Measurements from ENCODE around the gene DIPK1A. TPM values are rescaled to one million over a fixed set of nuclear protein-coding genes. Genes with fewer than 3 reads are reported as not detected.
"Not testable (repeated sequence)": the region's sequence is repeated elsewhere in the genome, so short reads cannot be mapped to it uniquely, and the experiment has no call there.

Gene DIPK1A
- total RNA-seq, 1 experiment from 2014 or later, result 1.0 TPM

GRCh38 chr1:92980732-92981647 lies 19.7 kb upstream of the DIPK1A start:
- ATAC-seq, result no peak
- no peaks in the 10 kb centered on the region for H3F3A ChIP-seq (ENCODE audit: low read length, unreplicated experiment)
- ChIA-PET POLR2A (ENCODE audit: unreplicated experiment) (no interaction called here), CTCF (interaction anchor here (0.6 kb wide), 1 partner anchor 244 kb away, joined by 3 read pairs; no protein-coding TSS in a partner anchor)
- no peak overlapping the region for H3K9ac ChIP-seq (ENCODE audit: low read length)
- BruUV-seq (replicated peaks), result no TSS peak
- H3K9me2 ChIP-seq (replicated peaks; ENCODE audit: low read length), result no peaks in the 10 kb centered on the region
- H3K36me3 ChIP-seq (ENCODE audit: low read depth, low read length), result no peaks in the 10 kb centered on the region
- H2AFZ ChIP-seq (ENCODE audit: low read length), result no peak overlapping the region
- H3K9me3 ChIP-seq (ENCODE audit: low read length), result no peaks in the 10 kb centered on the region
- no peak overlapping the region for H3K27ac ChIP-seq (ENCODE audit: low read length)
- TF ChIP-seq, protein P1, sequence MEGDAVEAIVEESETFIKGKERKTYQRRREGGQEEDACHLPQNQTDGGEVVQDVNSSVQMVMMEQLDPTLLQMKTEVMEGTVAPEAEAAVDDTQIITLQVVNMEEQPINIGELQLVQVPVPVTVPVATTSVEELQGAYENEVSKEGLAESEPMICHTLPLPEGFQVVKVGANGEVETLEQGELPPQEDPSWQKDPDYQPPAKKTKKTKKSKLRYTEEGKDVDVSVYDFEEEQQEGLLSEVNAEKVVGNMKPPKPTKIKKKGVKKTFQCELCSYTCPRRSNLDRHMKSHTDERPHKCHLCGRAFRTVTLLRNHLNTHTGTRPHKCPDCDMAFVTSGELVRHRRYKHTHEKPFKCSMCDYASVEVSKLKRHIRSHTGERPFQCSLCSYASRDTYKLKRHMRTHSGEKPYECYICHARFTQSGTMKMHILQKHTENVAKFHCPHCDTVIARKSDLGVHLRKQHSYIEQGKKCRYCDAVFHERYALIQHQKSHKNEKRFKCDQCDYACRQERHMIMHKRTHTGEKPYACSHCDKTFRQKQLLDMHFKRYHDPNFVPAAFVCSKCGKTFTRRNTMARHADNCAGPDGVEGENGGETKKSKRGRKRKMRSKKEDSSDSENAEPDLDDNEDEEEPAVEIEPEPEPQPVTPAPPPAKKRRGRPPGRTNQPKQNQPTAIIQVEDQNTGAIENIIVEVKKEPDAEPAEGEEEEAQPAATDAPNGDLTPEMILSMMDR (conservative IDR thresholded peaks at IDR 0.05; ENCODE audit: low read depth, low read length), result no peak
- TF ChIP-seq EZH2 (IDR thresholded peaks at IDR 0.05; ENCODE audit: low read length, unreplicated experiment) (no peak), EZH2phosphoT487 (IDR thresholded peaks at IDR 0.05; ENCODE audit: borderline replicate concordance, low read length) (no peak)
- H3K4me1 ChIP-seq (ENCODE audit: insufficient read depth, low read length), result no peaks in the 10 kb centered on the region
- intact Hi-C loops (cut with micrococcal nuclease), result no loop called here
- no peaks in the 10 kb centered on the region for H3K79me2 ChIP-seq (ENCODE audit: low read length)
- H4K20me1 ChIP-seq (ENCODE audit: low read length), result no peaks in the 10 kb centered on the region
- H3K4me3 ChIP-seq (ENCODE audit: low read length), result no peak overlapping the region
- H3K27me3 ChIP-seq (ENCODE audit: low read length), result no peaks in the 10 kb centered on the region
- no peak overlapping the region for H3K4me2 ChIP-seq (ENCODE audit: low read length)
- no peak for DNase-seq

GRCh38 chr1:92975551-92976232 lies 14.4 kb upstream of the DIPK1A start:
- Histone ChIP-seq H3K4me2 (ENCODE audit: low read length) (no peak overlapping the region), H3K79me2 (ENCODE audit: low read length) (no peaks in the 10 kb centered on the region), H3K9ac (ENCODE audit: low read length) (no peak overlapping the region), H3K36me3 (ENCODE audit: low read depth, low read length) (no peaks in the 10 kb centered on the region), H3K9me3 (ENCODE audit: low read length) (no peaks in the 10 kb centered on the region), H3K27me3 (ENCODE audit: low read length) (no peaks in the 10 kb centered on the region), H3K4me3 (ENCODE audit: low read length) (no peak overlapping the region), H3K9me2 (replicated peaks; ENCODE audit: low read length) (no peaks in the 10 kb centered on the region), H4K20me1 (ENCODE audit: low read length) (no peaks in the 10 kb centered on the region), H3F3A (ENCODE audit: low read length, unreplicated experiment) (no peaks in the 10 kb centered on the region), H2AFZ (ENCODE audit: low read length) (no peak overlapping the region), H3K27ac (ENCODE audit: low read length) (no peak overlapping the region), H3K4me1 (ENCODE audit: insufficient read depth, low read length) (no peaks in the 10 kb centered on the region)
- TF ChIP-seq, protein P1 (conservative IDR thresholded peaks at IDR 0.05; ENCODE audit: low read depth, low read length), result no peak
- TF ChIP-seq EZH2 (IDR thresholded peaks at IDR 0.05; ENCODE audit: low read length, unreplicated experiment) (no peak), EZH2phosphoT487 (IDR thresholded peaks at IDR 0.05; ENCODE audit: borderline replicate concordance, low read length) (no peak)
- CTCF ChIA-PET, result no interaction called here
- no peak for ATAC-seq
- BruUV-seq (replicated peaks), result no TSS peak
- intact Hi-C loops (cut with micrococcal nuclease), result no loop called here
- POLR2A ChIA-PET (ENCODE audit: unreplicated experiment), result interaction anchor here (0.9 kb wide), 1 partner anchor 16 kb away, joined by 3 read pairs; no protein-coding TSS in a partner anchor
- DNase-seq, result no peak

DNA sequence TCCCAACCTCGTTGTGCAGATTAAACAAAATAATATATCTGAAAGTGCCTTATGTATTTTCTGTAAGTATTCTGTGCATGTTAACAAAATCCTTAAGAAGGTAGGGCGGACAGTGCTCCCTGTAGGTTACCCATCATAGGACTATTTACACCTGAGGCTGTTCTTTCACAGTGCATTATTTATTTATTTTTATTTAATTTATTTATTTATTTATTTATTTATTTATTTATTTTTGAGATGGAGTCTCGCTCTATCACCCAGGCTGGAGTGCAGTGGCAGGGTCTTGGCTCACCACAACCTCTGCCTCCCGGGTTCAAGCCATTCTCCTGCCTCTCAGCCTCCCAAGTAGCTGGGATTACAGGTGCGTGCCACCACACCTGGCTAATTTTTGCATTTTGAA lies 12.8 kb upstream of the DIPK1A start:
- H3K9me3 ChIP-seq (ENCODE audit: low read length); H2AFZ ChIP-seq (ENCODE audit: low read length); H3K27ac ChIP-seq (ENCODE audit: low read length); POLR2A ChIA-PET (ENCODE audit: unreplicated experiment); ATAC-seq; intact Hi-C loops (cut with micrococcal nuclease); H3K4me2 ChIP-seq (ENCODE audit: low read length); H3K27me3 ChIP-seq (ENCODE audit: low read length); BruUV-seq (replicated peaks); H3K4me3 ChIP-seq (ENCODE audit: low read length); DNase-seq; CTCF ChIA-PET; H3K9me2 ChIP-seq (replicated peaks; ENCODE audit: low read length); H3K9ac ChIP-seq (ENCODE audit: low read length); H3K36me3 ChIP-seq (ENCODE audit: low read depth, low read length); H4K20me1 ChIP-seq (ENCODE audit: low read length); H3F3A ChIP-seq (ENCODE audit: low read length, unreplicated experiment); H3K79me2 ChIP-seq (ENCODE audit: low read length); H3K4me1 ChIP-seq (ENCODE audit: insufficient read depth, low read length): not testable (repeated sequence)
